Activated T-cell treated with anti-CD3 and anti-CD28 coated beads, Interleukin-2, amount 50 U/mL, for 1 hour (primary cell): ENCODE results near the gene S100A7A.

Source experiments
- DNase-seq: peaks from one replicate; pipeline ENCODE4 v3.0.0-alpha.2; 2020

S100A7A gene

GRCh38 chr1:153465811-153466636 lies 49.7 kb downstream of the S100A7A start:
- peak; percentile 67 for DNase-seq

GRCh38 chr1:153466908-153467307 lies 50.6 kb downstream of the S100A7A start:
- DNase-seq: no peak

GRCh38 chr1:153470707-153471106 lies 54.4 kb downstream of the S100A7A start:
- no peak for DNase-seq
